22Rv1 (cell line): ENCODE results near the gene MELTF.

ENCODE experiments used
- CTCF ChIP-seq: fragments of 450-650 bp; IDR thresholded peaks from 2 replicates; pipeline ENCODE4 v1.5.1; 2017; ENCODE audit warnings: mild to moderate bottlenecking
- ZFX ChIP-seq: fragments of 450-650 bp; IDR thresholded peaks from 2 replicates; pipeline ENCODE4 v1.6.1; 2017; ENCODE audit warnings: antibody characterized with exemption, borderline replicate concordance

GRCh38 chr3:197023998-197024651, 5.5 kb downstream of the MELTF start:
- no peak for TF ChIP-seq CTCF
- no peak for TF ChIP-seq ZFX
